Astrocyte (in vitro differentiated cells and primary cell): ENCODE measurements around the gene SMCO1. TPM values are rescaled to one million over a fixed set of nuclear protein-coding genes. Genes with fewer than 3 reads are reported as not detected.

Experiments
- DNase-seq: peaks from one replicate; pipeline ENCODE4 v3.0.0-alpha.2; 2010; ENCODE audit warnings: low read depth
- FAIRE-seq: peaks from 2 replicates; lab custom pipeline; 2011; peaks lifted over from hg19 to GRCh38; lab: Jason Lieb, UNC
- H2AFZ ChIP-seq: 2 replicates; pipeline ENCODE4 v1.6.0; 2012; ENCODE audit warnings: low read depth, low read length, inconsistent platforms
- H3K27ac ChIP-seq: 2 replicates; pipeline ENCODE4 v1.5.1; 2011; ENCODE audit warnings: low read depth, low read length, inconsistent platforms
- H3K27me3 ChIP-seq: 2 replicates; pipeline ENCODE4 v1.6.0; 2011; ENCODE audit warnings: low read length, inconsistent platforms; ENCODE audit not compliant: insufficient read depth
- H3K36me3 ChIP-seq: 2 replicates; pipeline ENCODE4 v1.5.1; 2011; ENCODE audit warnings: low read length, inconsistent platforms; ENCODE audit not compliant: insufficient read depth
- H3K4me1 ChIP-seq: 2 replicates; pipeline ENCODE4 v1.5.1; 2011; ENCODE audit warnings: low read length, inconsistent platforms; ENCODE audit not compliant: insufficient read depth
- H3K4me2 ChIP-seq: 2 replicates; pipeline ENCODE4 v1.6.0; 2012; ENCODE audit warnings: low read length, inconsistent platforms
- H3K4me3 ChIP-seq: 2 replicates; pipeline ENCODE4 v1.5.1; 2011; ENCODE audit warnings: low read depth, mild to moderate bottlenecking, low read length, inconsistent platforms; ENCODE audit not compliant: insufficient read depth
- H3K79me2 ChIP-seq: 2 replicates; pipeline ENCODE4 v1.6.0; 2012; ENCODE audit warnings: mild to moderate bottlenecking, low read length, inconsistent platforms; ENCODE audit not compliant: insufficient read depth
- H3K9ac ChIP-seq: 2 replicates; pipeline ENCODE4 v1.6.0; 2012; ENCODE audit warnings: mild to moderate bottlenecking, low read length, inconsistent platforms
- H3K9me3 ChIP-seq: 2 replicates; pipeline ENCODE4 v1.5.1; 2012; ENCODE audit warnings: low read depth, mild to moderate bottlenecking, low read length, inconsistent platforms; ENCODE audit not compliant: insufficient read depth
- H4K20me1 ChIP-seq: 2 replicates; pipeline ENCODE4 v1.6.0; 2012; ENCODE audit warnings: low read length, inconsistent platforms; ENCODE audit not compliant: insufficient read depth
- H3K27ac Mint-ChIP-seq: one replicate; pipeline ENCODE4 v1.8.0; 2021; ENCODE audit warnings: mild to moderate bottlenecking, mixed read lengths; ENCODE audit not compliant: unreplicated experiment
- H3K27me3 Mint-ChIP-seq: one replicate; pipeline ENCODE4 v1.8.0; 2021; ENCODE audit warnings: low read depth, mixed read lengths; ENCODE audit not compliant: unreplicated experiment
- H3K36me3 Mint-ChIP-seq: one replicate; pipeline ENCODE4 v1.8.0; 2021; ENCODE audit warnings: low read depth, mixed read lengths; ENCODE audit not compliant: unreplicated experiment
- H3K4me1 Mint-ChIP-seq: one replicate; pipeline ENCODE4 v1.8.0; 2021; ENCODE audit warnings: low read depth, mixed read lengths; ENCODE audit not compliant: unreplicated experiment
- H3K4me3 Mint-ChIP-seq: one replicate; pipeline ENCODE4 v1.8.0; 2021; ENCODE audit warnings: mild to moderate bottlenecking, moderate library complexity, mixed read lengths; ENCODE audit not compliant: unreplicated experiment
- H3K9me3 Mint-ChIP-seq: one replicate; pipeline ENCODE4 v1.8.0; 2021; ENCODE audit warnings: mild to moderate bottlenecking, mixed read lengths; ENCODE audit not compliant: unreplicated experiment
- EZH2 ChIP-seq: IDR thresholded peaks from 2 replicates; pipeline ENCODE4 v1.6.1; 2012; ENCODE audit warnings: mild to moderate bottlenecking, low read length, inconsistent platforms; ENCODE audit not compliant: insufficient read depth
- total RNA-seq: library from RNA; stranded (reverse); gene quantifications from 2 replicates; pipeline ENCODE4 v1.2.1, GENCODE V29; 2021
- TF ChIP-seq, protein P1 (sequence below): IDR thresholded peaks from 2 replicates; pipeline ENCODE4 v1.5.1; 2011; ENCODE audit warnings: low read depth, mild to moderate bottlenecking, inconsistent platforms, low read length, moderate library complexity; ENCODE audit not compliant: insufficient read depth

The SMCO1 gene
- total RNA-seq, 1 donor from 2014 or later, result not detected

DNA sequence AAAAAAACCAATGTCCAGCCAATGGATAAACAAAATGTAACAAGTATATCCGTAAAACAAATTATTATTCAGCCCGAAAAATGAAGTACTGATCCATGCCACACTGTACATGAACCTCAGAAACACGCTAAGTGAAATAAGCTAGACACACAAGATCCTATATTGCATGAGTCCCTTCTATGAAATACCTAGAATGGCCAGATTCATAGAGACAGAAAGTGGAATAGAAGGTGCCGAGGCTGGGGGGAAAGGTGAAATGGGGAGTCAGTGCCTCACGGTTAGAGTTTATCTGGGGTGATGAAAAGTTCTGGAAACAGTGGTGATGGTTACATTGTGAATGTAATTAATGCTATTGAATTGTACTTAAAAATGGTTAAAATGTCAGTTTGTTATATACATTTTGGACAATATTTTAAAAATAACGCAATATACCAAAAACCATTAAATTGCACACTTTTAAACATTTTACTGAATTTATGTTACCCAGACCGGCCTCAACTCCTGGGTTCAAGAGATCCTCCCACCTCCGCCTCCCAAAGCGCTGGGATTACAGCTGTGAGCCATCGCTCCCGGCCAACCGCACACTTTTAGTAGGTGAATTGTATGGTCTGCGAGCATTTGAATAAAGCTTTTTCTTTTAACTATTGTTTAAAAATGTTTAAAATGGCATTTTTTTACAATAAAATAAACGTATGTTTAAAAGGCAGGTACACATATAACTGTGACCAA lies 13.7 kb downstream of the SMCO1 start:
- no peak for FAIRE-seq
- peak overlapping the region; percentile 93 for H3K27ac ChIP-seq
- peaks cover 11% of the 10 kb centered on the region for H3K4me1 Mint-ChIP-seq

DNA sequence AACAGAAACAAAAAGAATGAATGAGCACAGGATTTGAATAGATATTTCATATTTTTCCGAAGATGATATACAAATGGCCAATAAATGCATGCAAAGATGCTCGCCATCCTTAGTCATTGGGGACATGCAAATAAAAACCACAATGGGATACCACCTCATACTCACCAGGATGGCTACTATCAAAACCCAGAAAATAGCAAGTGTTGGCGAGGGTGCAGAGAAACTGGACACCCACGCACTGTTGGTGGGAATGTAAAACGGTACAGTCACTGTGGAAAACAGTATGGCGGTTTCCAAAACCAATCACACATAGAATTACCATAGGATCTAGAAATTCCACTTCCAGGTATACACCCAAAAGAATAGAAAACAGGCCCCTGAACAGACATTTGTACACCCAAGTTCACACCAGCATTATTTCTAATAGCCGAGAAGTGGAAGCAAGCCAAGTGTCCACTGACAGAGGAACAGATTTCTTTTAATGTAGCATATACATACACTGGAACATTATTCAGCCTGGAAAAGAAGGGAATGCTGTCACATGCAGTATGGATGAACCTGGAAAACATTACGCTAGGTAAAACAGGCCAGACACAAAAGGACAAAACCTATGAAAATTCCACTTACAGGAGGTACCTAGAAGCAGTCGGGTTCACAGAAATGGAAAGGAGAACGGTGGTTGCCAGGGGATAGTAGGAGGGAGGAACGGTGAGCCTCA lies 15.2 kb downstream of the SMCO1 start:
- Histone ChIP-seq H3K9ac (peak overlapping the region; percentile 91), H3K4me1 (peaks cover 16% of the 10 kb centered on the region), H2AFZ (peak overlapping the region; percentile 35), H3K9me3 (no peaks in the 10 kb centered on the region), H3K27me3 (no peaks in the 10 kb centered on the region), H3K79me2 (peaks cover 82% of the 10 kb centered on the region), H4K20me1 (peaks cover 63% of the 10 kb centered on the region), H3K4me3 (peak overlapping the region; percentile 97), H3K4me2 (peak overlapping the region; percentile 91), H3K36me3 (no peaks in the 10 kb centered on the region), H3K27ac (peak overlapping the region; percentile 82)
- FAIRE-seq (no peak), DNase-seq (no peak)
- H3K27ac Mint-ChIP-seq, result peak overlapping the region; percentile 88
- no peaks in the 10 kb centered on the region for H3K9me3 Mint-ChIP-seq
- H3K4me3 Mint-ChIP-seq, result peak overlapping the region; percentile 99
- TF ChIP-seq EZH2, result no peak
- TF ChIP-seq, protein P1, sequence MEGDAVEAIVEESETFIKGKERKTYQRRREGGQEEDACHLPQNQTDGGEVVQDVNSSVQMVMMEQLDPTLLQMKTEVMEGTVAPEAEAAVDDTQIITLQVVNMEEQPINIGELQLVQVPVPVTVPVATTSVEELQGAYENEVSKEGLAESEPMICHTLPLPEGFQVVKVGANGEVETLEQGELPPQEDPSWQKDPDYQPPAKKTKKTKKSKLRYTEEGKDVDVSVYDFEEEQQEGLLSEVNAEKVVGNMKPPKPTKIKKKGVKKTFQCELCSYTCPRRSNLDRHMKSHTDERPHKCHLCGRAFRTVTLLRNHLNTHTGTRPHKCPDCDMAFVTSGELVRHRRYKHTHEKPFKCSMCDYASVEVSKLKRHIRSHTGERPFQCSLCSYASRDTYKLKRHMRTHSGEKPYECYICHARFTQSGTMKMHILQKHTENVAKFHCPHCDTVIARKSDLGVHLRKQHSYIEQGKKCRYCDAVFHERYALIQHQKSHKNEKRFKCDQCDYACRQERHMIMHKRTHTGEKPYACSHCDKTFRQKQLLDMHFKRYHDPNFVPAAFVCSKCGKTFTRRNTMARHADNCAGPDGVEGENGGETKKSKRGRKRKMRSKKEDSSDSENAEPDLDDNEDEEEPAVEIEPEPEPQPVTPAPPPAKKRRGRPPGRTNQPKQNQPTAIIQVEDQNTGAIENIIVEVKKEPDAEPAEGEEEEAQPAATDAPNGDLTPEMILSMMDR, result no peak
- H3K36me3 Mint-ChIP-seq, result peaks cover 4% of the 10 kb centered on the region
- no peaks in the 10 kb centered on the region for H3K27me3 Mint-ChIP-seq
- H3K4me1 Mint-ChIP-seq, result peaks cover 11% of the 10 kb centered on the region

More for the DNA sequence above, 13.7 kb downstream of the SMCO1 start:
- Histone ChIP-seq H3K9me3 (no peaks in the 10 kb centered on the region), H3K79me2 (peaks cover 67% of the 10 kb centered on the region), H2AFZ (no peak overlapping the region), H3K36me3 (no peaks in the 10 kb centered on the region), H3K4me3 (peak overlapping the region; percentile 97), H3K4me2 (peak overlapping the region; percentile 91), H3K9ac (peak overlapping the region; percentile 91), H3K4me1 (peaks cover 16% of the 10 kb centered on the region), H3K27me3 (no peaks in the 10 kb centered on the region), H4K20me1 (peaks cover 50% of the 10 kb centered on the region)
- no peaks in the 10 kb centered on the region for H3K27me3 Mint-ChIP-seq
- peak overlapping the region; percentile 88 for H3K27ac Mint-ChIP-seq
- H3K9me3 Mint-ChIP-seq, result no peaks in the 10 kb centered on the region
- no peak for TF ChIP-seq EZH2
- TF ChIP-seq, protein P1, result no peak
- peaks cover 1% of the 10 kb centered on the region for H3K36me3 Mint-ChIP-seq
- H3K4me3 Mint-ChIP-seq, result peak overlapping the region; percentile 99
- DNase-seq, result peak; percentile 29
